Brain microvascular endothelial cell (primary cell): Measurements from ENCODE around the gene FAM110D.

ENCODE experiments used
- DNase-seq: peaks from one replicate; pipeline ENCODE4 v3.0.0-alpha.2; 2020
- H3K27ac ChIP-seq: fragments of 250-450 bp; sonication (Bioruptor Pico); 2 replicates; pipeline ENCODE4 v1.5.1; 2020; ENCODE audit warnings: mild to moderate bottlenecking, moderate library complexity
- H3K27me3 ChIP-seq: fragments of 250-450 bp; sonication (Bioruptor Pico); replicated peaks from 2 replicates; pipeline ENCODE4 v1.5.1; 2020; ENCODE audit warnings: mild to moderate bottlenecking
- H3K36me3 ChIP-seq: fragments of 250-450 bp; sonication (Bioruptor Pico); replicated peaks from 2 replicates; pipeline ENCODE4 v1.5.1; 2020; ENCODE audit warnings: mild to moderate bottlenecking
- H3K4me3 ChIP-seq: 2 replicates; pipeline ENCODE4 v1.5.1; 2011; ENCODE audit warnings: low read depth, mild to moderate bottlenecking, control low read depth, low read length, moderate library complexity
- CTCF ChIP-seq: IDR thresholded peaks from 2 replicates; pipeline ENCODE4 v1.5.1; 2011; ENCODE audit warnings: low read depth, mild to moderate bottlenecking, moderate library complexity, low read length, control low read depth, inconsistent platforms; ENCODE audit errors: missing control alignments
- in situ Hi-C: cut with HindIII; loops from 2 replicates; pipeline ENCODE4 v1.10.0; 2017; ENCODE audit warnings: low sequenced_read_pairs, low pct_ligation_motif_present

The FAM110D gene

GRCh38 chr1:26129778-26130177, 29.1 kb upstream of the FAM110D start:
- H3K36me3 ChIP-seq, result no peaks in the 10 kb centered on the region
- H3K27ac ChIP-seq, result no peak overlapping the region
- DNase-seq, result no peak
- no peaks in the 10 kb centered on the region for H3K27me3 ChIP-seq
- H3K4me3 ChIP-seq, result no peak overlapping the region
- no peak for TF ChIP-seq CTCF
- in situ Hi-C loops, result no loop called here

- Histone ChIP-seq H3K36me3 (no peaks in the 10 kb centered on the region), H3K4me3 (no peak overlapping the region), H3K27ac (no peak overlapping the region), H3K27me3 (no peaks in the 10 kb centered on the region)
- TF ChIP-seq CTCF, result no peak
- in situ Hi-C loops, result no loop called here
- no peak for DNase-seq
Observed at GRCh38 chr1:26130695-26131094, 28.2 kb upstream of the FAM110D start.

- Histone ChIP-seq H3K36me3 (no peaks in the 10 kb centered on the region), H3K27me3 (no peaks in the 10 kb centered on the region), H3K4me3 (no peak overlapping the region), H3K27ac (no peak overlapping the region)
- in situ Hi-C loops, result no loop called here
- no peak for DNase-seq
- TF ChIP-seq CTCF, result no peak
Observed at GRCh38 chr1:26132128-26132833, 26.6 kb upstream of the FAM110D start.

GRCh38 chr1:26132834-26133167, 26.1 kb upstream of the FAM110D start:
- TF ChIP-seq CTCF, result no peak
- Histone ChIP-seq H3K27ac (no peak overlapping the region), H3K36me3 (no peaks in the 10 kb centered on the region), H3K27me3 (no peaks in the 10 kb centered on the region), H3K4me3 (no peak overlapping the region)
- DNase-seq, result no peak
- in situ Hi-C loops, result no loop called here

DNA sequence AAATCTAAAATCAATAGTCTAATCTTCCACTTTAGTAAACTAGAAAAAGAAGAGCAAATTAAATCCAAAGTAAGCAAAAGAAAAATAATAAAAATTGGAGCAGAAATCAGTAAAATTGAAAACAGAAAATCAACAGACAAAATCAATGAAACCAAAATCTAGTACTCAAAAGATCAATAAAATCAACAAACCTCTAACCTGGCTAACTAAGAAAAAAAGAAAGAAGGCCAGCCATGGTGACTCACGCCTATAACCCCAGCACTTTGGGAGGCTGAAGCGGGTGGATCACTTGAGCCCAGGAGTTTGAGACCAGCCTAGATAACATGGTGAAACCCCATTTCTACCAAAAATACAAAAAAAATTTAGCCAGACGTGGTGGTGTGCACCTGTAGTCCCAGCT, 24.4 kb upstream of the FAM110D start:
- Histone ChIP-seq H3K4me3 (no peak overlapping the region), H3K27me3 (no peaks in the 10 kb centered on the region), H3K36me3 (no peaks in the 10 kb centered on the region), H3K27ac (no peak overlapping the region)
- TF ChIP-seq CTCF, result no peak
- DNase-seq, result no peak
- in situ Hi-C loops, result no loop called here

DNA sequence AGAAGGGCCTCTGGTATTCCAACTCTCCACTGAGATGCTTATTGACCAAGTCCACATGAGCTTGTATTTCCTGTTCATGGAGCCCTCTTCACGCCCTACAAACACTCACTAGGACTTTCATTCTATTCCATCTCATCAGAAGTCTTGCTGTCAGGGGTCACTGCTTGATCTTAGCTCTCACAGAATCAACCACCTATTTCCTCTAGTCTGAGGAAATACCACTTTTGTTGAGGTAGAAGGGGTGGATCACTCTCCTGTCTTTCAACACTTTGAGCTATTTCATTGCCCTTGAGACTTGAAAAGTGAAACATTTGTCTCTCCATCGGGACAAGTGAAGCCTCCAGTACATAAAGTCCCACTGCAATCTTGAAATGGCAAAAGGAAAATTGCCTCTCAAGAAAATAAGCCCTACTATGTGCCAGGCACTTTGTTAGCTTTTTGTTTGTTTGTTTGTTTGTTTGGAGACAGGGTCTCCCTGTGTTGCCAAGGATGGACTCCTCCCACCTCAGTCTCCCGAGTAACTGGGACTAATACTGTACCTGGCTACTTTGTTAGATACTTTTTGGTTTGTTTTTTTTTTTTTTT, 19.8 kb upstream of the FAM110D start:
- DNase-seq, result no peak
- in situ Hi-C loops, result no loop called here

More for the DNA sequence above, 19.8 kb upstream of the FAM110D start:
- no peaks in the 10 kb centered on the region for H3K27me3 ChIP-seq
- no peak for TF ChIP-seq CTCF
- no peaks in the 10 kb centered on the region for H3K36me3 ChIP-seq
- H3K27ac ChIP-seq, result no peak overlapping the region
- H3K4me3 ChIP-seq, result no peak overlapping the region
